Chondrocyte (in vitro differentiated cells): ENCODE results near the gene TIMP1. TPM values are rescaled to one million over a fixed set of nuclear protein-coding genes. Genes with fewer than 3 reads are reported as not detected.

Experiments
- DNase-seq: peaks from one replicate; pipeline ENCODE4 v3.0.0; 2021; ENCODE audit warnings: mixed read lengths, low spot score
- H3K27ac Mint-ChIP-seq: one replicate; pipeline ENCODE4 v1.8.0; 2021; ENCODE audit warnings: mild to moderate bottlenecking, moderate library complexity, mixed read lengths; ENCODE audit not compliant: unreplicated experiment
- H3K27me3 Mint-ChIP-seq: 2 replicates; pipeline ENCODE4 v1.8.0; 2021; ENCODE audit warnings: low read depth, mixed read lengths
- H3K36me3 Mint-ChIP-seq: 2 replicates; pipeline ENCODE4 v1.8.0; 2021; ENCODE audit warnings: low read depth, mixed read lengths
- H3K4me1 Mint-ChIP-seq: 2 replicates; pipeline ENCODE4 v1.8.0; 2021; ENCODE audit warnings: low read depth, mild to moderate bottlenecking, mixed read lengths
- H3K4me3 Mint-ChIP-seq: one replicate; pipeline ENCODE4 v1.8.0; 2021; ENCODE audit warnings: mild to moderate bottlenecking, moderate library complexity, mixed read lengths; ENCODE audit not compliant: unreplicated experiment
- H3K9me3 Mint-ChIP-seq: 2 replicates; pipeline ENCODE4 v1.8.0; 2021; ENCODE audit warnings: low read depth, mixed read lengths
- total RNA-seq: library from RNA; stranded (reverse); gene quantifications from 3 replicates; pipeline ENCODE4 v1.2.1, GENCODE V29; 2021
- TF ChIP-seq, protein P1 (sequence below): fragments of 200-600 bp; sonication (generic); IDR thresholded peaks from 2 replicates; pipeline ENCODE4 v1.5.0; 2021; ENCODE audit warnings: antibody characterized with exemption, mild to moderate bottlenecking, moderate library complexity

TIMP1 gene
- total RNA-seq, 1 donor from 2014 or later: 633 TPM

DNA sequence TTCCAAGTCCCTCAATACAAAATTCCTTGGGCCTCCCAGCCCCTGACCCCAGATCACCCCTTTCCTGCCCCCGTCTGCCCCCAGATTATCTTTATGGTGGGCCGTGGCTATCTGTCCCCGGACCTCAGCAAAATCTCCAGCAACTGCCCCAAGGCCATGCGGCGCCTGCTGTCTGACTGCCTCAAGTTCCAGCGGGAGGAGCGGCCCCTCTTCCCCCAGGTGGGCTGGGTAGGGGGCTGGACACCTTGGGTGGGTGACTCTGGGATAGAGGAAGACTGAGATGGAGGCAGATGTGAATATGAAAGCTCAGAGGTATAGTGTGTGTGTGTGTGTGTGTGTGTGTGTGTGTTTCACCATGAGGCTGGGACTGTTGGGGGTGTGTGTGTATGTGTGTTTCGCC lies 11.4 kb upstream of the TIMP1 start:
- no peak overlapping the region for H3K4me3 Mint-ChIP-seq
- no peak overlapping the region for H3K27ac Mint-ChIP-seq
- H3K36me3 Mint-ChIP-seq: peaks cover 4% of the 10 kb centered on the region
- H3K27me3 Mint-ChIP-seq: no peaks in the 10 kb centered on the region
- TF ChIP-seq, protein P1, sequence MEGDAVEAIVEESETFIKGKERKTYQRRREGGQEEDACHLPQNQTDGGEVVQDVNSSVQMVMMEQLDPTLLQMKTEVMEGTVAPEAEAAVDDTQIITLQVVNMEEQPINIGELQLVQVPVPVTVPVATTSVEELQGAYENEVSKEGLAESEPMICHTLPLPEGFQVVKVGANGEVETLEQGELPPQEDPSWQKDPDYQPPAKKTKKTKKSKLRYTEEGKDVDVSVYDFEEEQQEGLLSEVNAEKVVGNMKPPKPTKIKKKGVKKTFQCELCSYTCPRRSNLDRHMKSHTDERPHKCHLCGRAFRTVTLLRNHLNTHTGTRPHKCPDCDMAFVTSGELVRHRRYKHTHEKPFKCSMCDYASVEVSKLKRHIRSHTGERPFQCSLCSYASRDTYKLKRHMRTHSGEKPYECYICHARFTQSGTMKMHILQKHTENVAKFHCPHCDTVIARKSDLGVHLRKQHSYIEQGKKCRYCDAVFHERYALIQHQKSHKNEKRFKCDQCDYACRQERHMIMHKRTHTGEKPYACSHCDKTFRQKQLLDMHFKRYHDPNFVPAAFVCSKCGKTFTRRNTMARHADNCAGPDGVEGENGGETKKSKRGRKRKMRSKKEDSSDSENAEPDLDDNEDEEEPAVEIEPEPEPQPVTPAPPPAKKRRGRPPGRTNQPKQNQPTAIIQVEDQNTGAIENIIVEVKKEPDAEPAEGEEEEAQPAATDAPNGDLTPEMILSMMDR: no peak
- H3K4me1 Mint-ChIP-seq: peaks cover 13% of the 10 kb centered on the region
- DNase-seq: no peak
- no peaks in the 10 kb centered on the region for H3K9me3 Mint-ChIP-seq

DNA sequence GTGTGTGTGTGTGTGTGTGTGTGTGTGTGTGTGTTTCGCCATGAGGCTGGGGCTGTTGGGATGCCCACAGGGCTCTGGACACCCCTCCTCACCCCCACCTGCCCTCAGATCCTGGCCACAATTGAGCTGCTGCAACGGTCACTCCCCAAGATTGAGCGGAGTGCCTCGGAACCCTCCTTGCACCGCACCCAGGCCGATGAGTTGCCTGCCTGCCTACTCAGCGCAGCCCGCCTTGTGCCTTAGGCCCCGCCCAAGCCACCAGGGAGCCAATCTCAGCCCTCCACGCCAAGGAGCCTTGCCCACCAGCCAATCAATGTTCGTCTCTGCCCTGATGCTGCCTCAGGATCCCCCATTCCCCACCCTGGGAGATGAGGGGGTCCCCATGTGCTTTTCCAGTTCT lies 11.0 kb upstream of the TIMP1 start:
- H3K9me3 Mint-ChIP-seq: no peaks in the 10 kb centered on the region
- no peak overlapping the region for H3K4me3 Mint-ChIP-seq
- no peak overlapping the region for H3K27ac Mint-ChIP-seq
- no peaks in the 10 kb centered on the region for H3K27me3 Mint-ChIP-seq
- H3K36me3 Mint-ChIP-seq: peaks cover 4% of the 10 kb centered on the region
- H3K4me1 Mint-ChIP-seq: peaks cover 13% of the 10 kb centered on the region
- TF ChIP-seq, protein P1: no peak
- DNase-seq: no peak

DNA sequence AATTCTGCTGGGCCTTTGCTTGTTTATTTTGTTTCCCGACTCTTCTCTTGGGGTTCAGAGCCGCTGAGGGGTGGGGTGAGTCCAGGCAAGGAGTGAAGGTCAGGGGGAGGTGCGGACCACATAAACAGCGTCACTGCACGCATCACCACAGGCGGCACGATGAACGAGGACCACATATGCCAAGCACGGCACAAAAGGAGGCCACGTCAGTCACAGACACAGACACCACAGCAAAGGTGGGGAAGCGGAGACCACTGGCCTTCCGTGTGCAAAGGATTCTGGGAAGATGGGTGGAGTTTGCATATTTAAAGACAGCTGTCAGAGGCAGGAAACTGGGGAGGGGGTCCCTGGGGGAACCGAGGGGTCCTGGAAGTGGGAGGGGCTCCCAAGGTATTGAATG lies 10.3 kb upstream of the TIMP1 start:
- Mint-ChIP-seq H3K27ac (no peak overlapping the region), H3K36me3 (peaks cover 3% of the 10 kb centered on the region), H3K4me3 (no peak overlapping the region), H3K9me3 (no peaks in the 10 kb centered on the region), H3K4me1 (peaks cover 15% of the 10 kb centered on the region), H3K27me3 (no peaks in the 10 kb centered on the region)
- no peak for DNase-seq
- TF ChIP-seq, protein P1: no peak

DNA sequence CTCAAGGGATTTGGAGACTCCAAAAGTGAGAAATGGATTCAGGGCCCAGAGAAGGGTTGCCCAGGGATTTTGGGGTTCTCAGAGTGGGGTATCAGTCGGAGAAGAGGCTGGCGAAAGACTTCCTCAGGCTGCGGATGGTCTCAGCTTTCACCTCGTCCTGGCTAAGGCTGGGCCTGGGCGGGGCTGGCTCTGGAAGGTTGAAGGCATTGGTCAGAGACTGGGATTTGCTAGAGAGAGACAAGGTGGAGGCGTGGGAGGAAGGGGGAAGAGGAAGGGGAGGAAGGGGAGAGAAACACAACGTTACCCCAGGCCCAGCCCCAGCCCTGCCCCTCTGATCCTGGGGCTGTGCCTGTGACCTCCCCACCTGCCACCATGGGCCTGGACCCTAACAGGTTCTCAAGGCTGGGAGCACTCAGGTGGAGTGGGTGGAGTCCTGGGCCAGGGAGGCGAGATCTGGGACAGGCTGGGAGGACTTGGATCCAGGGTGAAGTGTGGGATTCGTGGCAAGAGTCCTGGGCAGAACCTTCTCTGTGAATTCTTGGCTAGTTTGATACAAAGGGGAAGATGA lies 9.4 kb upstream of the TIMP1 start:
- H3K27ac Mint-ChIP-seq: peak overlapping the region; percentile 92
- no peaks in the 10 kb centered on the region for H3K27me3 Mint-ChIP-seq
- H3K36me3 Mint-ChIP-seq: peaks cover 3% of the 10 kb centered on the region
- H3K9me3 Mint-ChIP-seq: no peaks in the 10 kb centered on the region
- no peak overlapping the region for H3K4me3 Mint-ChIP-seq
- TF ChIP-seq, protein P1: no peak
- no peak for DNase-seq
- peaks cover 24% of the 10 kb centered on the region for H3K4me1 Mint-ChIP-seq

DNA sequence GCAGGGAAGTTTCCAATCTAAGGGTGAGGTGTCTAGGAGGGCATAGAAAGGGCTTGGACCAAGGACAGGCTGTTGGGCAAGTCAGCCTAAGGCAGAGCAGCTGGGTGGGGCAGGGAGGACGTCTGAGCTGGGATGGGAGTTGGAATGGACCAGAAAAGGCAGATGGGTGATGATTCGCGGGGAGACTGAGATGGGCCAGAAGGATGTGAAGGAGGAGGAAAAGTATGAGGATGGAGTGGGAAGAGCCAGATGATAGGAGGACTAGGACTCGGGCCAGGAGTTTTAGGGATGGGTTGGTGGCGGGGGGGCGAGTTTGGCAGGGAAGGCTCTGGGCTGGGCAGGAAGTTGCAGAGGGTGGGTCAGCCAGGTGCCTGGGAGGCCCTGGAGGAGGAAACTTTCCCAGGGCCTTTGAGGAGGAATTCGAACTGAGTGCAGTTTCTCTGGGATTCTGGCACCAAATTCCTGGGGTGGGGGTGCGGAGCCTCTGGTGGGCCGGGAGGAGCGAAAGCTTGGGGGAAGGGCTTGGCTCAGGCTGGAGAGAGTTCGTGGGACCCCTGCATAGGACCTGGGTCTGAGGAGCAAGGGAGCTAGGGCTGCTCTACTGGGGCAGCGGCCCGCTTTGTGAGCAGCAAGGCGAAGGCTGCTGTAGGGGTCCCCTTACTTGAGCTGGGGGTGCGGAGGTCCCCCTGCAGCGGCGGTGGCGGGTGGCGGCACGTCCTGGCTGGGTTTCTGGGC lies 8.7 kb upstream of the TIMP1 start:
- peak overlapping the region; percentile 92 for H3K27ac Mint-ChIP-seq
- DNase-seq: no peak
- peaks cover 31% of the 10 kb centered on the region for H3K4me1 Mint-ChIP-seq
- H3K4me3 Mint-ChIP-seq: peak overlapping the region; percentile 64
- TF ChIP-seq, protein P1: no peak
- H3K36me3 Mint-ChIP-seq: peaks cover 3% of the 10 kb centered on the region
- no peaks in the 10 kb centered on the region for H3K27me3 Mint-ChIP-seq
- H3K9me3 Mint-ChIP-seq: no peaks in the 10 kb centered on the region
